SK-N-SH (cell line): ENCODE measurements around the gene LCP2. TPM values are rescaled to one million over a fixed set of nuclear protein-coding genes. Genes with fewer than 3 reads are reported as not detected.

Experiments
- CTCF ChIA-PET: fragments of 300-600, 350-600 bp; formaldehyde crosslinking; extraction: SDS; loops from one replicate; lab custom pipeline; 2021; lab: Yijun Ruan, JAX
- POLR2A ChIA-PET: fragments of 350-600 bp; sonication (Branson Sonifier 250); formaldehyde crosslinking; extraction: SDS; loops from one replicate; lab custom pipeline; 2020; ENCODE audit warnings: antibody characterized with exemption, inconsistent platforms; lab: Yijun Ruan, JAX
- DNase-seq: peaks from one replicate; pipeline ENCODE4 v3.0.0; 2012
- H2AFZ ChIP-seq: fragments of 200-600 bp; sonication (generic); 2 replicates; pipeline ENCODE4 v1.8.1; 2016; ENCODE audit warnings: antibody characterized with exemption, mild to moderate bottlenecking, low read depth
- H3F3A ChIP-seq: fragments of 200-600 bp; sonication (generic); replicated peaks from 2 replicates; pipeline ENCODE3; 2016; ENCODE audit warnings: antibody characterized with exemption, mild to moderate bottlenecking; ENCODE audit not compliant: insufficient read depth
- H3K27ac ChIP-seq, 2 experiments: fragments of 200-500 bp in 1 of 2; fragments of 200-600 bp in 1 of 2; sonication (Bioruptor generic) in 1 of 2; sonication (generic), shearing (Covaris generic) in 1 of 2; 2 replicates each; pipeline versions ENCODE4 v1.5.1 to v1.6.1; 2014 to 2016; ENCODE audit warnings: low read depth in 2 of 2, inconsistent platforms in 1 of 2, low read length in 1 of 2, mild to moderate bottlenecking in 1 of 2, mixed read lengths in 1 of 2
- H3K27me3 ChIP-seq: fragments of 200-600 bp; sonication (generic), shearing (Covaris generic); 2 replicates; pipeline ENCODE4 v1.6.1; 2016; ENCODE audit warnings: mixed run types; ENCODE audit not compliant: insufficient read depth
- H3K36me3 ChIP-seq, 2 experiments: fragments of 200-500 bp in 1 of 2; fragments of 200-600 bp in 1 of 2; sonication (Bioruptor generic) in 1 of 2; sonication (generic) in 1 of 2; replicated peaks in 1 of 2; 2 replicates each; pipeline versions ENCODE3 to v1.5.1; 2014 to 2016; ENCODE audit warnings: low read length in 1 of 2, mild to moderate bottlenecking in 1 of 2; ENCODE audit not compliant: insufficient read depth in 2 of 2, control insufficient read depth in 1 of 2
- H3K4me1 ChIP-seq, 2 experiments: fragments of 200-500 bp in 1 of 2; fragments of 200-600 bp in 1 of 2; sonication (Bioruptor generic) in 1 of 2; sonication (generic), shearing (Covaris generic) in 1 of 2; 2 replicates each; pipeline versions ENCODE4 v1.5.1 to v1.6.1; 2014 to 2016; ENCODE audit warnings: low read depth in 1 of 2, low read length in 1 of 2, mixed run types in 1 of 2; ENCODE audit not compliant: insufficient read depth in 2 of 2, control insufficient read depth in 1 of 2
- H3K4me2 ChIP-seq: fragments of 200-600 bp; sonication (generic), shearing (Covaris generic); 2 replicates; pipeline ENCODE4 v1.6.1; 2017; ENCODE audit warnings: mixed run types
- H3K4me3 ChIP-seq, 2 experiments: fragments of 200-500 bp in 1 of 2; fragments of 200-600 bp in 1 of 2; sonication (Bioruptor generic) in 1 of 2; sonication (generic), shearing (Covaris generic) in 1 of 2; 2 replicates each; pipeline versions ENCODE4 v1.5.1 to v1.8.1; 2014 to 2016; ENCODE audit warnings: low read depth in 2 of 2, inconsistent platforms in 1 of 2, low read length in 1 of 2, mild to moderate bottlenecking in 1 of 2, mixed read lengths in 1 of 2, moderate library complexity in 1 of 2
- H3K79me2 ChIP-seq: fragments of 200-600 bp; sonication (generic); 2 replicates; pipeline ENCODE4 v1.8.1; 2017; ENCODE audit warnings: mild to moderate bottlenecking; ENCODE audit not compliant: insufficient read depth
- H3K9ac ChIP-seq: fragments of 200-600 bp; sonication (generic); 2 replicates; pipeline ENCODE4 v1.6.1; 2017; ENCODE audit warnings: mixed run types
- H3K9me2 ChIP-seq: fragments of 200-600 bp; sonication (generic); 2 replicates; pipeline ENCODE4 v1.6.1; 2017; ENCODE audit warnings: mixed run types
- H3K9me3 ChIP-seq: fragments of 200-600 bp; sonication (generic); 2 replicates; pipeline ENCODE4 v1.6.1; 2017; ENCODE audit warnings: mixed run types, mild to moderate bottlenecking, moderate library complexity
- H4K20me1 ChIP-seq: fragments of 200-600 bp; sonication (generic); 2 replicates; pipeline ENCODE4 v1.6.1; 2017; ENCODE audit warnings: mild to moderate bottlenecking, mixed run types; ENCODE audit not compliant: insufficient read depth
- CTCF ChIP-seq: fragments of 200-600 bp; sonication (generic); IDR thresholded peaks from 2 replicates; pipeline ENCODE4 v1.6.1; 2017; ENCODE audit warnings: antibody characterized with exemption, mild to moderate bottlenecking, moderate library complexity
- ELF1 ChIP-seq: IDR thresholded peaks from 2 replicates; pipeline ENCODE4 v1.4.0; 2012
- EP300 ChIP-seq, 2 experiments: IDR thresholded peaks; 2 replicates each; pipeline versions ENCODE4 v1.4.0 to v1.6.1; 2012; ENCODE audit warnings: borderline replicate concordance in 1 of 2, low read depth in 1 of 2, low read length in 1 of 2
- FOSL2 ChIP-seq: IDR thresholded peaks from 2 replicates; pipeline ENCODE4 v1.4.0; 2012; ENCODE audit warnings: low read depth, mild to moderate bottlenecking, moderate library complexity, borderline replicate concordance
- FOXM1 ChIP-seq: IDR thresholded peaks from 2 replicates; pipeline ENCODE4 v1.4.0; 2012; ENCODE audit warnings: low read depth, mild to moderate bottlenecking
- GABPA ChIP-seq: IDR thresholded peaks from 2 replicates; pipeline ENCODE4 v1.4.0; 2012; ENCODE audit warnings: low read depth, mild to moderate bottlenecking
- JUND ChIP-seq: IDR thresholded peaks from 2 replicates; pipeline ENCODE4 v1.4.0; 2012
- MAX ChIP-seq: IDR thresholded peaks from 2 replicates; pipeline ENCODE4 v1.4.0; 2012; ENCODE audit warnings: low read depth
- MEF2A ChIP-seq: IDR thresholded peaks from 2 replicates; pipeline ENCODE4 v1.4.0; 2012; ENCODE audit warnings: low read depth, borderline replicate concordance
- NFIC ChIP-seq: IDR thresholded peaks from 2 replicates; pipeline ENCODE4 v1.4.0; 2012; ENCODE audit warnings: borderline replicate concordance
- RAD21 ChIP-seq: IDR thresholded peaks from 2 replicates; pipeline ENCODE4 v1.6.1; 2012; ENCODE audit warnings: mild to moderate bottlenecking, low read length
- RCOR1 ChIP-seq: fragments of 150-350 bp; IDR thresholded peaks from 2 replicates; pipeline ENCODE4 v1.6.1; 2017; ENCODE audit warnings: antibody characterized with exemption, low read length
- REST ChIP-seq: IDR thresholded peaks from 2 replicates; pipeline ENCODE4 v1.6.1; 2012; ENCODE audit warnings: mild to moderate bottlenecking, low read depth, low read length, moderate library complexity
- RXRA ChIP-seq: IDR thresholded peaks from 2 replicates; pipeline ENCODE4 v1.4.0; 2012; ENCODE audit warnings: low read depth, mild to moderate bottlenecking, borderline replicate concordance
- SIN3A ChIP-seq: IDR thresholded peaks from 2 replicates; pipeline ENCODE4 v1.6.1; 2012; ENCODE audit warnings: low read depth, mild to moderate bottlenecking, low read length, moderate library complexity, borderline replicate concordance
- TAF1 ChIP-seq: IDR thresholded peaks from 2 replicates; pipeline ENCODE4 v1.6.1; 2012; ENCODE audit warnings: low read depth, mild to moderate bottlenecking, low read length, moderate library complexity, borderline replicate concordance
- USF2 ChIP-seq: fragments of 150-350 bp; IDR thresholded peaks from 2 replicates; pipeline ENCODE4 v1.6.1; 2017; ENCODE audit warnings: antibody characterized with exemption, low read length, low read depth, borderline replicate concordance
- YY1 ChIP-seq: IDR thresholded peaks from 2 replicates; pipeline ENCODE4 v1.4.0; 2012; ENCODE audit warnings: low read depth, mild to moderate bottlenecking
- ZBTB33 ChIP-seq: IDR thresholded peaks from 2 replicates; pipeline ENCODE4 v1.4.0; 2012; ENCODE audit warnings: low read depth, borderline replicate concordance
- WGBS: methylation state at CpG from one replicate; pipeline ENCODE4 v1.1.6; 2017; ENCODE audit warnings: low lambda C conversion rate; 5-methylcytosine and 5-hydroxymethylcytosine counted together
- polyA plus RNA-seq, 3 experiments: library from polyadenylated mRNA; depleted of rRNA; stranded (reverse); fragments of >200 nt; gene quantifications; 2 replicates each; pipeline ENCODE4 v1.2.3, GENCODE V29; 2012

LCP2 gene
- polyA plus RNA-seq, 1 of the 3 experiments (the other 2 are of a cell fraction) = not detected

- no peak for DNase-seq
- Histone ChIP-seq H3K4me3 (no peak overlapping the region), H3K9me3 (no peaks in the 10 kb centered on the region), H3F3A (no peaks in the 10 kb centered on the region), H2AFZ (no peak overlapping the region), H3K79me2 (no peaks in the 10 kb centered on the region), H3K36me3 (no peaks in the 10 kb centered on the region), H3K9me2 (no peaks in the 10 kb centered on the region)
- POLR2A ChIA-PET = no interaction called here
- no peak for TF ChIP-seq FOSL2
- no peak for TF ChIP-seq USF2
- TF ChIP-seq JUND = no peak
- TF ChIP-seq, all 33 proteins: peak for 0
- Histone ChIP-seq H4K20me1 (no peaks in the 10 kb centered on the region), H3K27ac (no peak overlapping the region), H3K4me2 (no peak overlapping the region), H3K9ac (no peak overlapping the region), H3K4me1 (peaks cover 0 to 21% of the 10 kb centered on the region in 2 experiments; a peak in 1 of 4 replicates), H3K27me3 (0 out of 2 replicates have a peak, but pooled peaks cover 4% of the 10 kb centered on the region)
- CTCF ChIA-PET = interaction anchor here (0.7 to 1.4 kb wide), 2 partner anchors 31 to 80 kb away, joined by 3 read pairs; partner anchors contain the start of gene C5orf58
- WGBS = 44% methylated on average over 2 of the region's 3 CpGs
Observed at GRCh38 chr5:170312666-170313065, 15.1 kb upstream of the LCP2 start.

- Histone ChIP-seq H3K27me3 (0 out of 2 replicates have a peak, but pooled peaks cover 4% of the 10 kb centered on the region), H3K4me3 (no peak overlapping the region), H4K20me1 (no peaks in the 10 kb centered on the region), H3K4me2 (no peak overlapping the region), H3K4me1 (peaks cover 0 to 21% of the 10 kb centered on the region in 2 experiments; a peak in 1 of 4 replicates), H3K9me3 (no peaks in the 10 kb centered on the region), H3K27ac (no peak overlapping the region), H2AFZ (no peak overlapping the region), H3F3A (no peaks in the 10 kb centered on the region), H3K9ac (no peak overlapping the region), H3K79me2 (no peaks in the 10 kb centered on the region), H3K36me3 (no peaks in the 10 kb centered on the region), H3K9me2 (no peaks in the 10 kb centered on the region)
- no peak for DNase-seq
- TF ChIP-seq RCOR1 (no peak), YY1 (no peak), MEF2A (no peak), ELF1 (no peak), USF2 (no peak), TAF1 (no peak), MAX (no peak), SIN3A (no peak), RXRA (no peak), RAD21 (no peak), CTCF (no peak), FOXM1 (no peak), NFIC (no peak), REST (no peak), GABPA (no peak), ZBTB33 (no peak), EP300 (IDR thresholded peaks at IDR 0.05; ENCODE audit: borderline replicate concordance in 1 of 2, low read depth in 1 of 2, low read length in 1 of 2) (no peak)
- ChIA-PET POLR2A (no interaction called here), CTCF (interaction anchor here (0.7 to 1.4 kb wide), 2 partner anchors 31 to 79 kb away, joined by 3 read pairs; partner anchors contain the start of gene C5orf58)
- WGBS = 58% methylated on average over 5 of the region's 5 CpGs
Observed at GRCh38 chr5:170312301-170312595, 14.7 kb upstream of the LCP2 start.
